ENCODE results near the gene AQP1.
A peak's percentile ranks its signal among the peaks of the same experiment; 100 is the strongest.

Gene AQP1

DNA sequence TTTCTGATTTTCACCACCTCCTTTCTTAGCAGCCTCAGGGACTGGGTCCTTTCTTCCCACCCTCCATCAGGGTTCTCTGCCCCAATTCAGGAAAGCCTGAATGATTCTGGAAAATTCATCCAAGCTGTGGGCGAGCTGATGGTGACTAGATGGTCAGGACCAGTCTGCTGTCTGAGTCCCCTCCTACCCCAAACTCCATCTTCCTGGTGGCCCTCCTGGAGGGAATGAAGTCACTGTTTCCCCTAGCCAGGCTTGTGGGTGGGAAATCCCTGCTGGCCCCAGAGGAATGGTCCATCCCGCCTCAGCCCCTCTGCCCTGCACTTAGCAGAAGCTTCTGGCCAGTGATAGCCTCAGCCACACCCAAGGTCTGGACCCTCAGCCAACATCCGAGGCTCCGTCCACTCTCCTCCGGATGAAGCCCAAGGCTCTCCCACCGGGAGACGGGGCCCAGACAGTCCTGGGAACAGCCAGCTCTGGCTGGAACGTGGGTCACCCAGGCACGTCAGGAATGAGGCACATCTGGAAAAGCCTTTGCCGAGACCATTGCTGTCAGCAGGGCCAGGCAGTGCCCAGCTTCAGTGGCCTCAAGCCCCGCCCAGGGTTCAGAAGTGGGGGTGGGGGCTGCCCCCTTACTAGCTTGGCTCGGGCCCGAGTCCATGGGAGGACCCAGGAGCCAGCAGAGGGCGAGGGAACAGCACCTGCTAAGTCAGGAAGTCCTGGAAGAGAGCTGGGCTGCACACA lies 4.0 kb upstream of the AQP1 start:
- no peak for DNase-seq

DNA sequence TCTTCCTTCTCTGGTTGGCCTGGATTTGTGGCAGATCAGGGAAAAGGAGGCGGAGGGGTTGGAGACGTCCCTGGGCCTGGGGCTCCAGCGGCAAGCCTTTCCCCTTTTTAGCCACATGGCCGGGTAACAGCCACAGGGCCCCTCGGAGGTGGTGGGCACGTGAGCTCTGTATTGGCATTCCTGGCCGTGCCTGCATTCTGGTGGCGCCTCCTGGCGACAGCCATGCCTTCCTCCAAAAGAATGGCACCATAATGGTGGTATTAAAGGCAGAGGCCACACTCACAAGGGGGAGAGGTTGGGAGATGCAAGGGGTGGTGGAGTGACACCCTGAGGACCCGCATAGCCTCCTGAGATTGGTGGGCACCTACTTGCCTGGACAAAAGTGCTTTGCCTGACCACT lies 3.0 kb upstream of the AQP1 start:
- DNase-seq: no peak

DNA sequence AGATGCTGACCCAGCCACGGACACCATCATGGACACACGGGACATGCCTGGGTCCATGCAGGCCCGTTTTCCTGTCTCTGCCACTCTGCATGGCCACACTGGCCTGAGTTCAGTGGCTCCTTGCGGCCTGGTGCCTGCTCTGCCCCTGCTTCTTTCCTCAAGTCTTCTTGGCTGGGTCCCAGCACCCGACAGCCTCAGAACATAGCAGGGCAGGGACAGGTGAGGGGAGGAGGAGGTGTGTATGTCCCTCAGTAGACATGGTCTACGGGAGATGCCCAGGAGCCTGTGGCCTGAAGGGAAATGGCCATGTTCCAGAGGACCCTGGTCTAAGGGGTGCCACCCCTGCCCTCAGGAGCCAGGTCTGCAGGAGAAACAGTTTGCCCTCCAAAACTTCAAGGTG lies 2.2 kb upstream of the AQP1 start:
- DNase-seq: no peak

DNA sequence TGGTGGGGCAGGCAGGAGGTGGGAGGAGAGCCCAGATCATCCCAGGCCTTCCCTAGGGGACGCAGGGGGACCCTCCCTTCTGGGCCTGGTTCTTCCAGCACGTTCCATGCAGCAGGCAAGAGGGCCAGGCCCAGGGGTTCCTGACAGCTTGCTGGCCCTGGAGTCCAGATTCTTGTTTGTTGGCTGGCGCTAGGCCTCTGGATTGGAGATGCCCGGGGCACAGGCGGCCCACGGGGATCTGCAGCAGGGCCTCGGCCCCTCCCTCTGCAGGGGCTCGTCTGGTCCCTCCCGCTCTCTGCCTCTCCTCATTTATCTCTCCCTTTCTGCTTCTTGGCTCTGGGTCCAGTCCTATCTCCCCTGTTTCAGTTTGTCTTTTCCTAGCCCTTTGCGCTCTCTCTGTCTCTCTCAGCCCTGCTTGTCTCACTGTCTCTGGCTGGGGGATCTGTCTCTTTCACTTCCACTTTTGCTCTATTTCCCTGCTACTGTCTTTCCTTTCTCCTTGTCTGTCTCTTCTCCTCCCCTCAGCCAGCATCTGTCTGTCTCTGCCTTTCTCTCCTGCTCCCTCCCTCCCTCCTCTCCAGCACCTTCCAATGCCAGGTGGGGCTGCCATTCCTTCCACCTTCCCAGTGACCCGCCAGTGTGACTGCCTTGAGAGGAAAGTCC lies 1.1 kb upstream of the AQP1 start:
- DNase-seq: no peak

DNA sequence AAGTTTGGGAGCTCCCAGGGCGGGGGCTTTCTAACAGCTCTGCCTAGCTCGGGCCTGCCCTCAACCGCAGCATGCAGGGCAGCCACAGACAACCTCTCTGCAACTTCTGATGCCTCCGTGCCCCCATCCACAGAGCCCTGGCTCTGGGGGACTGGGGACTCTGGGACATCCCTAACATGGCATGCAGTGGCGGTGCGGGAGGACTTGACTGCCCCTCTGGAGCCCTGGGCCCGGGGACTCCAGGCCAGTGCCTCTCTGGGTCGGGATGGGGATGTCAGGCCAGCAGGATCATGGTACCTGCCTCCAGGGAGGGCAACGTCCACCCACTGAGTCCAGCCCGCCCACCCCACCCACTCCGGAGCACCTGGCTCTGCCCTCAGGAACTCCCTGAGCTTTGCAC lies 520 bp upstream of the AQP1 start:
- DNase-seq: no peak

DNA sequence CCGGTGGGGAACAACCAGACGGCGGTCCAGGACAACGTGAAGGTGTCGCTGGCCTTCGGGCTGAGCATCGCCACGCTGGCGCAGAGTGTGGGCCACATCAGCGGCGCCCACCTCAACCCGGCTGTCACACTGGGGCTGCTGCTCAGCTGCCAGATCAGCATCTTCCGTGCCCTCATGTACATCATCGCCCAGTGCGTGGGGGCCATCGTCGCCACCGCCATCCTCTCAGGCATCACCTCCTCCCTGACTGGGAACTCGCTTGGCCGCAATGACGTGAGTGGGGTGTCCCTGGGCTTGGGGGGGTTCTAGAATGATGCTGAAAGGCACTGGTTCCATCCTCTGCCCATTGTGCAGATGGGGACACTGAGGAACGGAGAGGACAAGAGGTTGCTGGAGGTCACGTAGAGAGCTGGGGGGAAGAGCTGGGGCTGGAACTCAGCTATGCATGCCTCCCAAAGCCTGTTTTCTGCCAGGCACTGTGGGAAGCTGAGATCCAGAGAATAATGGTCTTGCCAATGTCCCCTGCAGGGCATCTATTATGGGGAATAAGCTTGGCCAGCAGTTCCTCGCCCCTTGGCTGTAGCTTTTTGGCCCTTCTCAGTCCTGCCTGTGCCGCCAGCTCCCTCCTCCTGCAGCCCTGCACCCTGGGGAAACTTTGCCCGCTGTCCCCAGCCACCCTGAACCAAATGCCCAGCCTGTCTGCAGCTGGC lies 523 bp downstream of the AQP1 start:
- DNase-seq: no peak

DNA sequence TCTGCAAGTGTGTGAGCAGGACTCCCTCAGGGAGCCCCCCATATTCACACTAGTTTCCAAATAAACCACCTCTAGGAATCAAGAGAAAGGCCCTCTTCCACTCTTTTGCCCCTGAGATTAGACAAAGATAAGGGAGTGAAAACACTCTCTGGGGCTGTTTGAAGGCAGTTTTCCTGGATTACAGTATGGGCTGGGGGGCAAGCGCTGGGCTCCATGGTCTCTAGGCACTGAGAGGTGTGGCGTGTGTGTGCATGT lies 1.0 kb downstream of the AQP1 start:
- no peak for DNase-seq

DNA sequence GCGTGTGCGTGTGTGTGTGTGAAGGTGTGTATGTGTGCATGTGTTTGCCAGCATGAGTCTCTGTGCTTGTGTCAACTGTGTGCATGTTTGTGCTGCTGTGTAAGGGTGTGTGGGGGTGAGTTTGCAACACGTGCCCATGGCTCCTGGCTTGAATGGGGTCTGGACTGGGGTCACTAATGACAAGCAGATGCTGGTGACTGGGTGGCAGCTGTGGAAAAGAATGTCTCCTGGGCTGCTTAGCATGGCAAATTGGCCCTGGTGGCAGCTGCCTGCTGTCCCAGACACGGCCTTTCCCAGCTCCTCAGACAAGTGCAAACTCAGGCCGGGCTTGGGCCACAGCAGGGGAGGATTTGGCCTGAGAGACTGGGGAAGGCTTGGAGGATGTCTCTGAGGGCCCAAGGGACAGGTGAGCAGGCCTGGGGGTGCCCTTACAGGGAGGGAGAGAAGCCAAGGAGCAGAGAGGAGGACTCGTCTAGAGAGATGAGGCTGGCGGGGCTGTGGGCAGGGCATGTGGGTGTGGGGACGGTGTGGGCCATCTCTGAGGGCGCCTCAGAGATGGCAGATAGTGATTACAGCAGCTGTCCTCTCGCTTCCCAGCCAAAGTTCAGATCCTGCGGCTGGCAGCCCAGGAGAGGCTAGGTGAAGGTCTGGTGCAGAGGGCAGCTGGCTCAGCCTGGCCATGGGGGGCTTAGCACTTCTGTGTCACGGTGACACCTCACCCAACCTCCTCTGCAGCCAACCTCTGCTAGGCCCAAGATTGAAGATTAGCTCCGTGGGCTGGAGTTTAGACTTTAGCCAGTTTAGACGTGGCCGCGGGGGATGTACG lies 1.5 kb downstream of the AQP1 start:
- DNase-seq: no peak

DNA sequence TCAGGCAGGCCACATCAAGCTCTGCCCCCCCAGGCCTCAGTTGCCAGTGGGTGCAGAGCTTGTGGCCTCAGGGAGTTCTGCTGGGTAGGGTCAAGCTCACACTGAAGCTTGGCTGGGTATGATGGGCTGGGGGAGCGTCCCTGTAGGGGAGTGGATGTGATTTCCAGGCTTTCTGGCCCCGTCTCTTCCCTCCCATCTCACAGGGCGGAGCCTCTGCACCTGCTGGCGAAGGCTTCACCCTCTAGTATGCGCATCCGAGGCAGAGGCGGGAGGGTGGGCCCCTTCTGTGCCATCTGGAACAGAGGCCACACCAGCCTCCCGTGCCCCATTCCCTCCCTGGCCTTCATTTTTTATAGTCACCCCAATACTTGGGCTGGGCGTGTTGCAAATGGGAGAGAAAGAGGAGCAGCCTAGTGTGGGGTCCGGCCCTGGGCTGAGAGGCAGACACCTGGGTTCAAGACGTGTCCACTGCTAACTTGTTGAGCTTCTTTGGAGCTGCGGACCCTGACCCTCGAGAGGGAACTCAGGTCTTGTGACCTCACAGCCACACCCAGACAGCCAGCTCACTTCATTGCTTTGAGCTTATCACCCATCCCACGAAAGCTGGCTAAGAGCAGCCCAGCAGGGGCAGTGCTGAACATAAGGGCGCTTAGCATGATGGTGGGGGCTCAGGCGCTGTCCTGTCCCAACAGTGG lies 2.3 kb downstream of the AQP1 start:
- DNase-seq: no peak

DNA sequence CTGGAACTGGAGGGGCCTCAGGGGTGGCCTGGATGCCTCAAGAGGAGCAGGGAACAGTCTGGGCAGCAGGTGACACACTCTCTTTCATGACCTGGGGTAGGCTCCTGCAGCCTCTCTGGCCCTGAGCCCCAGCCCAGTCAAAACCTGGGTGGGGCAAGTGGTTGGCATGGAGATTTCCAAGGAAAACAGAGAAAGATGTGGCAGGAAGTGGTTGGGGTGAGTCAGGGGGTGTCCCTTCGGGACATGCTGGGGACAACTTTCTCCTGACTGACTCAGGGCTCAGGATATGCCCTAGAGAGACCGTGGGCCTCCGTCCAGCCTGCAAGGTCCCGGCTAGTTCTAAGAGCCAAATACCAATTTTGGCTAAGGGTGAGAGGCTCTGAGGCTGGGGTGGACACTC lies 2.9 kb downstream of the AQP1 start:
- peak; percentile 5 to 7 for DNase-seq

DNA sequence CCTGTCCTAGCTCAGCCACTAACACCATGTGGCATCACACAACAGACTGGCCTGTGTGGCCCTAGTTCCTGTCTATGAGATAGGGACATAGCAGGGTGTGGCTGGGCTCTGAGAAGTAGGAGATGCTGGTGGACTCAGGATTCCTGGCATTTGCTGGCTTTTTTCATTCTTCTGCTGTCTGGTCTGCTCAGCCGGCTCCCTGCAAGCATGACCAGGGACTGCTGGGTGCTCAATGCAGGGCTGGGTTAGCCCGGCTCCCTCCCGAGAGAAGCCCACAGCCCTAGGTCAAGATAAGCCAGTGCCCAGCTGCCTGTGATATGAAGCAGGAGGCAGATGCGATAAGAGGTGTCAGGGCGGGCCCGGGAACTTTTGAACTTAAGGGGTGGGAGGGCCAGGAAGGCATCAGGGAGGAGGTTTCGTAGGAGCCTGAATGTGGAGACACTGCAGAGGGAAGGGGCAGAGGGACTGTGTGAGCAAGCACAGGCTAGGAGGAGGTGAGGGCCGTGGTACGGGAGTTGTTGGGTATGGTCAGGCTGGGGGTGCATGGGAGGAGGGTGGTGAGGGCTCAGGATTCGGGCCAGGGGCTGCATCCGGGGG lies 3.5 kb downstream of the AQP1 start:
- DNase-seq: no peak

DNA sequence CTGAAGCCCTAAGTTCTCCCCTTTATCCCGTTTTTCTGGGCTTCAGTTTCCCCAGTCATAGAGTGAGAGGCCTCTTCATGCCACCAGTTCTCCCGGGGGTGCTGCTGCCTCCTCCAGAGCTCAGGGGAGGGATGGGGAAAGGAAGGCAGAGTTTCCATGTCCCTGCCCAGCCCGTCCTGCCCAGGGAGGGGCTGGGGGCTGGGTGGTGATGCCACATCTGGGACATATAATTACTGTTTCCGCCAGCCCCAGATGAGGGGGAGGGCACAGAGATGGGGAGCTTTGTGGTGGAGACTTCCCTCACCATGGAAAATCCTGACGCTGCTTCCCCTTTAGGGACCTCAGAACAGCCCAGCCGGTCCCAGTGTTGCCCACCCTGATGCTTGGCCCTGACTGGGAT lies 4.1 kb downstream of the AQP1 start:
- DNase-seq: no peak

DNA sequence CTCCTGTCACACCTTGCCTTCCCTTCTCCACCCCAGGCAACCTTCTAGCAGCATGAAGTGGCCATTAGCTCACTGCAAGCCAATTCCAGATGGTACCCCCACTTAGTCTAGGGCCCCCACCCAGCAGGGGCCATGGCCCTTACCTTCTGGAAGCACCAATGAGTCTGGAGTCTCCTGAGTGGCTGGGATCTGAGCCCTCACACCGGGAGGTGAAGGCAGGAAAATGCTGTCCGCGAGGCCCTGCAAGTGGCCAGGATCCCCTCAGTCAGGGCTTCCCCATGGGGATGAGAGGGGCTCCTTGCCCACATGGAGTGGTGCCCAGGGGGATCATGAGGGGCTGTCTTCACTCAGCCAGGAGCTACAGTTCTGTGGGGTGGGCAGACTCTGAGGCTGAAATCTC lies 4.6 kb downstream of the AQP1 start:
- DNase-seq: no peak

DNA sequence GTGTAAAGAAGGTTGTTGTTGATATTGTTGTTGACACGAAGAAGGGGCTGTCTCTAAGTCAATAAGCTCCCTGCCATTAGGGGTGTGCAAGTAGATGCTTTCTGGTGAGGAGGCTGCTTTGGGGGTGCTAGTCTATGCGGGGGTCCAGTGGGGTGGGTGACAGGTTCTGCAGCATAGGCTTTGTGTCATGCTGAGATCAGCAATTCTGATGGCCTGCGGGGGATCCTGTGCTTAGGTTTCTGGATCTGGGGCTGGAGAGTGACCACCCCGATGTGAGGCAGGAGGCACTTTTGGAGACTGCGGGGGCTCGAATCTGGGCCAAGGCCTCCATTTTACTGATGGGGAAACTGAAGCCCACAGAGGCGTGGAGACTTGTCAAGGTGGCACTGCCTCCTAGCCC lies 5.1 kb downstream of the AQP1 start:
- DNase-seq: no peak

DNA sequence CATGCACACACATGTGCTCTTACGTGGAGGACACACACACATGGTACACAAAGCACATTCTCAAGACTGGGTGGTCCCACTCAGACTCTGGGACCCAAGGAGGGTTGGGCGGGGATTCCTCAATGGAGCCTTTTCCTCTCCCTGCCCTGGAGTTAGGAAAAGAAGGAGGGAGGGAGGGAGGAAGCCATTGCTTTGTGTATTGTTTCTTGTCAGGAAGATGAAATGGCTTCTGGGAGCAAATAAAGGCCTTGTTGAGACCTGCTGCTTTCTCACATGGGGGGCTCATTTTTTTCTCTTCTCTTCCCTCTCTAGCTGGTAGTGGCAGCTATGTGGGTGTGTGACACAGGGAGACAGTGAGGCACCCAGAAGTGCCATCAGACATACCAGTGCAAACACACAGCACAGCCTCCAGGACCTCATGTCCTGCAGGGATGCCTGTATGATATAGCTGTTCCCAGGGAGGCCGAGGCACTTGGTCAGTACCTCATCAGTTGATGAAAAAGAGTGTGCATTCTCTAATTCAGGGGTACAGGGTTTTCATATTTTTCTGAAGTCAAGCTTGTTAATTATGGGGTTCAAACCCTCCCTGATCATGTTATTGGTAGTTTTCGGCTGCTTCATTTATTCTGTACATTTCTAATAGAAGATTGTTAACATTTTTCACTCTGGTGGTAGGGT lies 5.7 kb downstream of the AQP1 start:
- no peak for DNase-seq

DNA sequence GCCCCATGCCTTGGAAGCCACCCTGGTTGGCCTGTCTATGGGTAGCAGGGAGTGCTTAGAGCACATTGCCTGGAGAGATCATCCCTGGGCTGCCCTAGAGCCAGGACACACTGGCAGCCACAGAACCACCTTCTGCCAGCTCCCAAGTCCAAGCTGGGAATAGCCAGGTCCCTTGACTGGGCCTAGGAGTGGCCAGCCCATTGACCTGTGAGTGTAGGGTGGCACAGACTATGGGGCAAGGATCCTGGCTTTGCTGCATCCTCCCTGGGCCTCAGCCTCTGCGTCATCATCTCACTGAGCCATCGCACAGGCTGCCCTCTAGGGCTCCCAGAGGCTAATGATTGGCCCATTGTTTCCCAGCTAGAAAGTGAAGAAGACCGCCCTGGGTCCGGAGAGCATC lies 7.0 kb downstream of the AQP1 start:
- no peak for DNase-seq

DNA sequence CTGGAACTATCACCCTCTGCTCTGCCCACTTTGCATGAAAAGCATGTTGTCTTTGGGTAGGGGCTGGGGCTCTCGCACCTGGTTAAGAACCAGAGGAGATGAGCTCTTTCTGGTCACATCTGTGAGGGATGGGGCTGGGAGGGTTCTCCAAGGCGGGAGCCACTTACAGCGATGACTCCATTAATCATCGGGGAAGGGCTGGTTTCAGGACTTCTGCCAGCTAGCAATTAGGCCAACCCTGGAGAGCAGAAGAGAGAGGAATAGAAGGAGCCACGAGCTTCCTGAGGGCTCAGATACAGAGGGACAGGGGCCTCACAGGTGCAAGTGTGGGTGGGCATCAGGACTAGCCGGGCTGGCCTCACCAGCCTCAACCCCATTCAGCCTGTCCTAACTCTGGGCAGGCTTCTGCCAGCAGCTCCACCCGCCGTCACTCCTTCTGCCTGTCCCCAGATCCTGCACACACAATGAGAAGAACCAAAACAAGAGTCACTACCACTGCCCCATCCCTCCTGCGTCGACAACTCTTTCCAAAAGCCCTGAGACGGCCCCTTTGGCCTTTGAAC lies 8.4 kb downstream of the AQP1 start:
- no peak for DNase-seq

DNA sequence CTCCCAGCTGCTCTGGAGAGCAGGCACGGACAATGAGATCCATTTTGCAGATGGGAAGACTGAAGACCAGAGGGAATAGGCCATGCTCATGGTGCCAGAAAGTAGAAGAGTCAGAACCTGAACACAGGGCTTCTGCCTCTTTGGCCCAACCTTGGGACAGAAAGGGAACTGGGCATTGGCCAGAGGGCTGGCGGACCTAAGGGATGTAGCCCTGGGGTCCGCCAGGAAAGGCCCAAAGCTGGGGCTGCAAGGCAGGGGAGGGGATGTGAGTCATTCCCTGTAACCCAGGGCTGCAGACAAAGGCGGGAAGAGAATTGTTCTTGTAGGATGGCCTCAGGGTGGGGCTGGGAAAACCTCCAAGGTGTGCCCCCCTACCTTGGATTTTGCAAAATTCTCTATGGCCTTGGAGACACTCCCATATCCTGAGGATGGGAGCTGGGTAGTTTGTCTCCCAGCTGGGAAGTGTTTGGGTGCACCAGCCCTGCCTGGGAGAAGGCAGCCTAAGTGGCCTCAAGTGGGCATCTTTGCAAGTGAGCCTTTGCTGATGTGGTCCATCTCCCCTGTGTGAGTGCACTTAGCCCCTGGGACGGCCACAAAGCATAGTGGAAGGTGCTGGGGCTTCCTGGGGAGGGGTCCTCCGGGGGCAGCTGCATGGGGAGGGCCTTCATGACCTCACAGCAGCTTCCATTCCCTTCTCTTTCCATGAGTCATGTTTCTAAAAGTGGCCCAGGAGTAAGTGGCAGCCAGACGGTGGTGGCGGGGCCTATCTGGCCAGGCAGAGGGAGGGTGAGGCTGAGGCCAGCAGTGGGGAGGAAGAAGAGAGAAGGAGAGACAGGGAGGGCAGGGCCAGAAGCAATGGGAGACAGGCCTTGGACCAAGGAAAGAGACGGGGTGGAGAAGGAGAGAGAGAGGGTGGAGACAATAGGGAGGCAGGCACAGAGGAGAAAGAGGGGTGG lies 9.2 kb downstream of the AQP1 start:
- no peak for DNase-seq

DNA sequence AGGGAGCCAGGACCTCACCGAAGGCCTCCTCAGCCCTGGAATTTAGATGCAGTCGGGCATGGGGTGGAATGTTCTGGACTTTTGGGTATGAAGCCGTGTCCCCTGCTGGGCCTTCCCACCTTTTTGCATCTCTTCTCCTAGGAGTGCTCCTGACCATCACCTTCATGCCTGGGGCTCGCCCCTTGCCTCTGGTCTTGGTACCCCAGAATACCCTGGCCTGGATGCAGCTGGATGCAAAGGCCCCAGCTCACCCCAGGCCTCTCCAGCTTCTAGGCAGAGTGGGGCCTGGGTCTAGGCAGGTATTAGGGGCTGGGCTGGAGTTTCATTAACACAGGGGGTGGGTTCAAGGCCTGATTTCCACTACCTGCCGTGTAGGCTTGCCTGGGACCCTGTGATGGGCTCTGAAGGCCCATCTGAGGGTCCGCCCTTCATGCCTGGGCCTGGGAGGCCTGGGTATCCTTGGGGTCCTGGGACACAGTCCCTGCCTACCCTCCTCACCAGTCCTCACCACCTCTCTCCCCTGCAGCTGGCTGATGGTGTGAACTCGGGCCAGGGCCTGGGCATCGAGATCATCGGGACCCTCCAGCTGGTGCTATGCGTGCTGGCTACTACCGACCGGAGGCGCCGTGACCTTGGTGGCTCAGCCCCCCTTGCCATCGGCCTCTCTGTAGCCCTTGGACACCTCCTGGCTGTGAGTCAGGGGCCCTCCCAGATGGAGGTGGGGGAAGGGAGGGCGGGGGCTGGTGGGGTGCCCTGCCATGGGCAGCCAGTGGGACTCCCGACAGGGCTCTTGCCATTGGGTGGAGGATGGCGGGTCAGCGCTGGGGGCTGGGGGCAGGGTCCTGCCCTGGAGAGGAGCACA lies 10.1 kb downstream of the AQP1 start:
- no peak for DNase-seq
